GM12875 (cell line): Measurements from ENCODE around the gene VARS1.

Experiments used
- H3K4me3 ChIP-seq: one replicate; pipeline ENCODE4 v1.5.1; 2011; ENCODE audit warnings: low read depth, low read length, control low read depth
- CTCF ChIP-seq: IDR thresholded peaks from 2 replicates; pipeline ENCODE4 v1.5.1; 2011; ENCODE audit warnings: low read depth, mild to moderate bottlenecking, control low read depth, inconsistent platforms, low read length, moderate library complexity, borderline replicate concordance; ENCODE audit not compliant: insufficient read depth

Gene VARS1

GRCh38 chr6:31836474-31837368 is 41.2 kb upstream of the VARS1 start:
- peak overlapping the region; percentile 66 for H3K4me3 ChIP-seq
- TF ChIP-seq CTCF, result no peak

- TF ChIP-seq CTCF, result no peak
- peak overlapping the region; percentile 66 for H3K4me3 ChIP-seq
Measured at GRCh38 chr6:31836047-31836473, 40.5 kb upstream of the VARS1 start.

- H3K4me3 ChIP-seq, result peak overlapping the region; percentile 66
- no peak for TF ChIP-seq CTCF
Measured at GRCh38 chr6:31834367-31835250, 39.1 kb upstream of the VARS1 start.

GRCh38 chr6:31831350-31832215 is 36.0 kb upstream of the VARS1 start:
- H3K4me3 ChIP-seq, result no peak overlapping the region
- no peak for TF ChIP-seq CTCF

- H3K4me3 ChIP-seq, result peak overlapping the region; percentile 0
- TF ChIP-seq CTCF, result no peak
Measured at GRCh38 chr6:31830886-31831335, 35.4 kb upstream of the VARS1 start.

GRCh38 chr6:31829633-31830283 is 34.2 kb upstream of the VARS1 start:
- peak overlapping the region; percentile 22 for H3K4me3 ChIP-seq

More at GRCh38 chr6:31829633-31830283, 34.2 kb upstream of the VARS1 start:
- TF ChIP-seq CTCF, result no peak
